Measurements from ENCODE around the gene RMDN3.

The RMDN3 gene

GRCh38 chr15:40772014-40772413, 17.0 kb upstream of the RMDN3 start:
- no peak for DNase-seq

- DNase-seq: no peak
Observed at GRCh38 chr15:40771242-40771641, 16.2 kb upstream of the RMDN3 start.

- DNase-seq: no peak
Observed at GRCh38 chr15:40770147-40770721, 15.2 kb upstream of the RMDN3 start.

GRCh38 chr15:40769274-40770146, 14.5 kb upstream of the RMDN3 start, which contains the start of gene C15orf62:
Gene C15orf62, plus strand, starts transcription at chr15:40769980. Its CDS starts 516 bp downstream, at chr15:40770496.
- peak; percentile 80 for DNase-seq

DNA sequence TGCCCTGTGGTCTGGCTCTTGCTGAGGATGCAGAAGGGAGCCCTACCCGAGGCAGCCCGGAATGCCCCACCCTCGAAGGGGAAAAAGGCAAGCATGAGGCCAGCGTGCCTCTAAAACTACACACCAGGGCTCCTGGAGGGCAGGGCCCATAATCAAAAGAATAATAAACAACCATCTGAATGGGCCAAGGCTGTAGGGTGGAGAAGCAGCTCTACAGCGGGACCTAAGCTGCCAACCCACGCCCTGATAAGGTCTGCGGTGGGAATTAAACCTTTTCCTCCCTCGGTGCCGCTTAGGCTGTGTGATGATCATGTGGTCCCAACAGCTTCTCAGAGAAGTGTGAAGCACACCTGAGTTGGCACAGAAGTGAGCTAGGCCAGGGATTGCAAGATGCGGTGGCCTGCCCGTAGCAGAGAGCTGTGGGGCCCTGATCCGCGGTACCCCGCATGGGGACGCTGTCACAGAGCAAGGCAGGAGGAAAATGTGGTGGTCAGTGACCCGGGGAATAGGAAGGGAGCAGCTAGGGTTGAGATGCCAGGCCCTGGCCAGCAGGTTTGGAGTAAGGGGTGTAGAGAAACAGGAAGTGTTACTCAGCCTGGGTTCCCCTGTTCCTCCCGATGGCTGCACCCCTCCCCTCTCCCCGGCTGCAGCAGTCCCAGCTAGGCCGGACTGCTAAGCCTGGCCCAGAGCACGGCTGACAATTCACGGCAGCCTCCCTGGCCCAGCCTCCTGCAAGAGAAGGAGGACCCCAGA, 13.6 kb upstream of the RMDN3 start:
- DNase-seq: no peak

GRCh38 chr15:40767838-40768500, 12.9 kb upstream of the RMDN3 start:
- DNase-seq: no peak

GRCh38 chr15:40766906-40767837, 12.1 kb upstream of the RMDN3 start:
- no peak for DNase-seq

GRCh38 chr15:40766194-40766815, 11.3 kb upstream of the RMDN3 start:
- DNase-seq: no peak

DNA sequence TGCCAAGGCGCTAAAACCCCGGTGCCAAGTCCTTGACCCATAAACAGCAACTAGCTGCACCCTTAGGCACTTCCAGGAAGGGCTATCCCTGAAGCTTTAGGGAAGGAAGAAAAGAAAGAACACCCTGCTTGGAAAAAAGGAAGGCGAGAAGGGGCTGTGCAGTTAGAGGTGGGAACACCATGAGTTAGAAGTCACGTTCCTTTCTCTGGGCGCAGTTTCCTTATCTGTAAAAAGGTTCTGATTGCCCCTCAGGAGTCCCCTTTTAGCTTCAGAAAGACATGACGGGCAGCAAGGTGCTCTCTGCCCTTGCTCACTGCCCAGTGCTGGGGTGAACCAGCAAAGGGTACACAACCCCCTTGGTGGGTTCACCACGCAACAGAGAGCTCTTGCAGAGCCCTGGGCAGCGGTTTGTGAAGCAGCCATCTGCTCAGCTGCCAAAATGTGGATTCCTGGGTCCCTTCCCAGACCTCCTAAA, 9.6 kb upstream of the RMDN3 start:
- peak; percentile 65 for DNase-seq

DNA sequence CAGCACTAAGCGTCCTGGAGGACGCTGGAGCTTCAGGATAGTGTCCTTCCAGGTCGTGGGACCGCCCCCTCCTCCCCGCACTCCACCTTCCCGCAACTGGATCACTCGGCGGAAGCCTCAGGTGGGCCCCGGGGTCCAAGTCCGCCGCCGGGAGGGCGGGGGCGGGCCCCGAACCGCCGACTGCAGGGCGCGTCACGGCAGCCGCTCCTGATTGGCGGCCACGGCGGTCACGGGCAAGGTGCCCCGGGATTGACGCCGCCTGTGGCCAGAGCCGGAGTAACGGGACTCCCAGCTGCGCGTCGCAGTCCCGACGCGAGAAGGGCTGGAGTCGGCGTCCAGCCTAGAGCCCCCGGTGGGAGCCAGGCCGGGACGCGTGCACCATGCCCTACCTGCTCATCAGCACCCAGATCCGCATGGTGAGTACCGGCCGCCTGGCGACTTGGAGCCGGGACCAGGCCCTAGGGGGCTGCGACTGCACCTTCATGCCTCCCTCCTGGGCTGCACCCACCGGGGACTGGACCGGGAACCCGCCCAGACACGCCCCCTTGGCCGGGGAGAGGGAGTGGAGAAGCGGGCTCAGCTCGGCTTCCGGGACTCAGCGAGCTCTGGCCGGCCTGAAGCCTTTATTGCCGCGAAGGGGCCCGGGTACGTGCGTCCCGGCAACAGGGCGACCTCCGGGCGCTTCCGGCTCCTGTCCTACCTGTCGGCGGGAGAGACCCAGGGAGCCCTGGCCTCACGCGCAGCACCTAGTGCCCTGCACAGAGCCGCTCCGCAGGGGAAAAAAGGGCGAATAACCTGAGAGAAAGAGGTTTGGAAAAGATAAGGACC, 9.0 kb upstream of the RMDN3 start, which contains the start of gene GCHFR:
Gene GCHFR, plus strand, starts transcription at position 268 of the 828 bp plus-strand sequence. Its CDS starts 113 bp downstream, at position 381.
- DNase-seq: peak; percentile 85

DNA sequence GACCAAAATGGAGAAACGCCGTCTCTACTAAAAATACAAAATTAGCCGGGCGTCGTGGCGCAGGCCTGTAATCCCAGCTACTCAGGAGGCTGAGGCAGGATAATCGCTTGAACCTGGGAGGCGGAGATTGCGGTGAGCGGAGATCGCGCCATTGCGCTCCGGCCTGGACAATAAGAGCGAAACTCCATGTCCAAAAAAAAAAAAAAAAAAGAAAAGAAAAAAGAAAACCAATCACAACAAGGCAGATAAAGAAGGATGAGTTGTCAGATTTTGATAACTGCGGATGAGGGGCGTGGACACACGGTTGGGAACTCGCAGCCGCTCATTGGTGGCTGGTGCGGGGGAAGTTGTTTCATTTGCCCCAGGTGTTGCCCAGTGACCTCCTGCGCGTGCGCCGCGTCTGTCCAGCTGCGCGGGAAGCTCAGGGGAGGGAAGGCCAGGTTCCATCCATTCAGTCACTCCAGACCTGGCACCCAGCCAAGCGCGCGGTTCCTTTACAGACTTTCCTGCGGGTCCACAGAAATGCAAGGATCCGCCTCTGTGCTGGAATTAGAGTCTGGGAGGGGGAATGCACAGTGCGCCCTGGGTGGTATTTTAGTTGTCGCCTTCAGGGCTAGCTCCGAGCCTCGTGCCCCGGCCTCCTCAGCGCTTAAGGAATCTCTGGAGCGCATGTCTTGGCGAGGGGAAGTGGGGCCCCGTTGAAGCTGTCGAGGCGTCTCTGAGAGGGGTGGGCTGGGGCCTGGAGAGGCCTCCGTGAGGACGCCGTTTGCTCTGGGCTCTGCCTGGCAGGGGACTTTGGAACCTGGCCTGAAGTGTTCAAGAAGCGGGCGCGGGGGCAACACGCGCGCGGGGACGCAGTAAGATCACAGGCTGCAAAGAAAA, 8.1 kb upstream of the RMDN3 start:
- DNase-seq: peak; percentile 80

GRCh38 chr15:40759961-40760360, 4.9 kb upstream of the RMDN3 start:
- no peak for DNase-seq

DNA sequence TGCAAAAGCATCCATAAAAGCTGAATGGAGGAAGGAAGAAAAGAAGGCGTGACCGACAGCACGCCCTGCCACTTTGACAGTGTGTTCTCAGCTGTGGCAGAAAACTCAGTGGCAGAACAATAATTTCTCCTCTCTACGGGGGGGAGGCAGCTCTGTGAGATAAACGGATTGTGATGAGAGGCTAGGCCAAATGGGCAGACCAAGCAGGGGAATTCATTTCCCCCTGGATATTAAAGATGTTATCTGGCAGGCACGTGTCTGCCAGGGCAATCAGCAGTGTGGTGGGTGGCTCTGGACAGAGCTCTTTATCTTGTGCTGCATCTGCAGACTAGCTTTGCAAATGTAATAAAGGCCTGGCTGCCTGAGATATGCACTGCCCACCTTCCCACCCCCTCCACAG, 1.9 kb upstream of the RMDN3 start:
- no peak for DNase-seq

DNA sequence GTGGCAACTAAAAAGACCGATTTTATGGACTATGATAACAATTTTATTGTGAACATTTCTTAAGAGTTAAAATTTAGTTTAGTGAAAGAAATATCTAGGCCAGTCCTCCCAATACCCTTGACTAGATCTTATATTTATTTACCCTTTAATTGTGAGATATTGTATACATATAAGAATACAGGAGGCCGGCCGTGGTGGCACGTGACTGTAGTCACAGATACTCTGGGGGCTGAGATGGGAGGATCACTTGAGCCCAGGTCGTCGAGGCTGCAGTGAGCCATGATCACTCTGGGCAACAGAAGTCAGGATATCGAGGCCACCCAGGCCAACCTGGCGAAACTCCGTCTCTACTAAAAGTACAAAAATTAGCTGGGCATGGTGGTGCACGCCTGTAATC, 756 bp upstream of the RMDN3 start:
- DNase-seq: peak; percentile 64

DNA sequence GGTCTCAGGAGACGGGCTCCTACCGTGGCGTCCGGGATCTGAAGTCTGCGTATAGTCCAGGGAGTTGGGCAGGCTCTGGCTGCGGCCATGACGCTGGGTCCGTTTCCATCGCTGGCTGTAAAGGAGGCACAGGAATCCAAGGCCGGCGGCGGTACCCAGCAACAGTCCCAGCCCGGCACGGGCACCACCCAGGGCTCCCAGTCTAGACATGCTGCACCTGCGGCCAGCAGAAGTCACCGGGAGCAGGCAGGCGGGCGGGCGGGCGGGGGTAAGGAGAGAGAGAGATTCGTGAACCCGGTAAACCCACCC, 526 bp downstream of the RMDN3 start:
- DNase-seq: peak; percentile 61

GRCh38 chr15:40751745-40752144, 3.3 kb downstream of the RMDN3 start:
- no peak for DNase-seq

DNA sequence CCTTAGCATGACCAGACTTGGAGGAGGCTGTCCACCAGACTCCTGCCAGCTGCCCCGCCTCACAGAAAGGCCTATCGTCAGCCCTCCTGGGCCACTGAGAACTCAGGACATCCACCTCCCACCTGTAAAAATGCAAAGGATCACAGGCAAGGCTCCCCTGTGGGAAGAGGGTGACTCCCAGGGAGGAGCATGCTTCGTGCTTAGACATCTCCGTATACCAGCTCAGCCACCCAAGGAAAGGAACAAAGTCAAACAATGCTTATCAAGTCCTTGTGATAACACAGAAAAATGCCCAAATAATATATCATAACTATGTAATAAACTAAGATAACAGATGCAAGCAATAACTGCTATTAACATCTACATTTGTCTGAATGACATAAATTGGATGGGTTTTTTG, 4.2 kb downstream of the RMDN3 start:
- no peak for DNase-seq

GRCh38 chr15:40749151-40749630, 5.9 kb downstream of the RMDN3 start:
- DNase-seq: no peak

All from activated CD8-positive, alpha-beta memory T cell treated with anti-CD3 and anti-CD28 coated beads, Interleukin-2, amount 50 U/mL, for 48 hours (primary cell).